Lower leg skin (tissue), 4 donors: ENCODE data around the gene FAM107B. TPM values are rescaled to one million over a fixed set of nuclear protein-coding genes. Genes with fewer than 3 reads are reported as not detected.
A peak's percentile ranks its signal among the peaks of the same experiment; 100 is the strongest.

Source experiments
- DNase-seq, 2 donors: peaks; one replicate each; pipeline ENCODE4 v3.0.0-alpha.2; 2019; ENCODE audit warnings: low spot score in 2 of 2
- H3K4me3 ChIP-seq: fragments of 200-600 bp; sonication (generic); 2 replicates; pipeline ENCODE4 v1.5.1; 2017; ENCODE audit warnings: mild to moderate bottlenecking, low read depth; ENCODE audit not compliant: poor library complexity, severe bottlenecking
- CTCF ChIP-seq, 3 donors: fragments of 450-650 bp; IDR thresholded peaks; one replicate each; pipeline ENCODE4 v1.5.1; 2016; ENCODE audit warnings: antibody characterized with exemption in 3 of 3, mild to moderate bottlenecking in 3 of 3, moderate library complexity in 2 of 3
- POLR2A ChIP-seq, 2 donors: fragments of 450-650 bp; IDR thresholded peaks; one replicate each; pipeline ENCODE4 v1.6.1; 2016 to 2017; ENCODE audit warnings: antibody characterized with exemption in 2 of 2, mild to moderate bottlenecking in 1 of 2, moderate library complexity in 1 of 2
- WGBS, 2 donors: methylation state at CpG; one replicate each; pipeline ENCODE4 v1.1.5; 2018; 5-methylcytosine and 5-hydroxymethylcytosine counted together
- intact Hi-C: fragments of 100-400 bp; cut with DNase I; formaldehyde crosslinking; loops from one replicate; pipeline ENCODE4 v1.15.0; 2023; ENCODE audit warnings: low total_unique reads
- total RNA-seq, 4 donors: library from RNA; depleted of rRNA; stranded (reverse); fragments of >200 nt; gene quantifications; one replicate each; pipeline ENCODE4 v1.1.0, GENCODE V29; 2016

FAM107B gene
- total RNA-seq, 4 donors from 2014 or later = 28.3 to 52.7 (median 31.0) TPM

GRCh38 chr10:14621037-14621436 lies 153.7 kb downstream of the FAM107B start:
- intact Hi-C loops = no loop called here
- 55 to 67% methylated on average over 1 of the region's 1 CpG for WGBS, 2 donors
- no peak for TF ChIP-seq POLR2A (IDR thresholded peaks at IDR 0.05)
- no peak for TF ChIP-seq CTCF (IDR thresholded peaks at IDR 0.05)
- no peak for DNase-seq
- no peak overlapping the region for H3K4me3 ChIP-seq

GRCh38 chr10:14618674-14619073 lies 156.0 kb downstream of the FAM107B start:
- whole genome bisulfite sequencing, 2 donors = 92 to 95% methylated on average over 6 of the region's 7 CpGs
- no peak for DNase-seq
- no peak overlapping the region for H3K4me3 ChIP-seq
- intact Hi-C loops = no loop called here
- TF ChIP-seq CTCF (IDR thresholded peaks at IDR 0.05) (no peak), POLR2A (IDR thresholded peaks at IDR 0.05) (no peak)

GRCh38 chr10:14617852-14618251 lies 156.8 kb downstream of the FAM107B start:
- intact Hi-C loops = no loop called here
- WGBS, 2 donors = 76 to 89% methylated on average over 4 of the region's 4 CpGs
- peak in 1 of 2 donors; percentile 5 for DNase-seq
- no peak overlapping the region for H3K4me3 ChIP-seq
- TF ChIP-seq POLR2A (IDR thresholded peaks at IDR 0.05) = no peak
- TF ChIP-seq CTCF (IDR thresholded peaks at IDR 0.05) = no peak

- WGBS, 2 donors = 42 to 46% methylated on average over 5 of the region's 5 CpGs
- H3K4me3 ChIP-seq = no peak overlapping the region
- TF ChIP-seq POLR2A (IDR thresholded peaks at IDR 0.05) (no peak), CTCF (IDR thresholded peaks at IDR 0.05) (no peak)
- no peak for DNase-seq
- intact Hi-C loops = no loop called here
These were observed 157.6 kb downstream of the FAM107B start for GRCh38 chr10:14616955-14617730.

- no peak for TF ChIP-seq CTCF (IDR thresholded peaks at IDR 0.05)
- TF ChIP-seq POLR2A (IDR thresholded peaks at IDR 0.05) = no peak
- WGBS, 2 donors = 88 to 91% methylated on average over 2 of the region's 2 CpGs
- intact Hi-C loops = no loop called here
- no peak overlapping the region for H3K4me3 ChIP-seq
- peak in 1 of 2 donors; percentile 70 for DNase-seq
These were observed 158.2 kb downstream of the FAM107B start for GRCh38 chr10:14616465-14616864.

- no peak for DNase-seq
- no peak for TF ChIP-seq CTCF (IDR thresholded peaks at IDR 0.05)
- no peak for TF ChIP-seq POLR2A (IDR thresholded peaks at IDR 0.05)
- intact Hi-C loops = no loop called here
- WGBS, 2 donors = 89 to 92% methylated on average over 4 of the region's 4 CpGs
- no peak overlapping the region for H3K4me3 ChIP-seq
These were observed 161.1 kb downstream of the FAM107B start for GRCh38 chr10:14613588-14613920.
